ENCODE measurements around the gene ATP8A2. TPM values are rescaled to one million over a fixed set of nuclear protein-coding genes. Genes with fewer than 3 reads are reported as not detected.
"Not testable (repeated sequence)": the region's sequence is repeated elsewhere in the genome, so short reads cannot be mapped to it uniquely, and the experiment has no call there.

The ATP8A2 gene
- total RNA-seq, 1 donor from 2014 or later, result 1.7 TPM

GRCh38 chr13:25771641-25772478, 400.1 kb downstream of the ATP8A2 start:
- Histone ChIP-seq H3K36me3 (no peaks in the 10 kb centered on the region), H3K27ac (no peak overlapping the region), H3K9me3 (no peaks in the 10 kb centered on the region), H3K4me3 (no peak overlapping the region), H3K27me3 (ENCODE audit: low read depth) (no peaks in the 10 kb centered on the region), H3K4me1 (no peaks in the 10 kb centered on the region)
- DNase-seq, result no peak
- intact Hi-C loops (cut with DNase I), result no loop called here
- TF ChIP-seq, protein P1, sequence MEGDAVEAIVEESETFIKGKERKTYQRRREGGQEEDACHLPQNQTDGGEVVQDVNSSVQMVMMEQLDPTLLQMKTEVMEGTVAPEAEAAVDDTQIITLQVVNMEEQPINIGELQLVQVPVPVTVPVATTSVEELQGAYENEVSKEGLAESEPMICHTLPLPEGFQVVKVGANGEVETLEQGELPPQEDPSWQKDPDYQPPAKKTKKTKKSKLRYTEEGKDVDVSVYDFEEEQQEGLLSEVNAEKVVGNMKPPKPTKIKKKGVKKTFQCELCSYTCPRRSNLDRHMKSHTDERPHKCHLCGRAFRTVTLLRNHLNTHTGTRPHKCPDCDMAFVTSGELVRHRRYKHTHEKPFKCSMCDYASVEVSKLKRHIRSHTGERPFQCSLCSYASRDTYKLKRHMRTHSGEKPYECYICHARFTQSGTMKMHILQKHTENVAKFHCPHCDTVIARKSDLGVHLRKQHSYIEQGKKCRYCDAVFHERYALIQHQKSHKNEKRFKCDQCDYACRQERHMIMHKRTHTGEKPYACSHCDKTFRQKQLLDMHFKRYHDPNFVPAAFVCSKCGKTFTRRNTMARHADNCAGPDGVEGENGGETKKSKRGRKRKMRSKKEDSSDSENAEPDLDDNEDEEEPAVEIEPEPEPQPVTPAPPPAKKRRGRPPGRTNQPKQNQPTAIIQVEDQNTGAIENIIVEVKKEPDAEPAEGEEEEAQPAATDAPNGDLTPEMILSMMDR (IDR thresholded peaks at IDR 0.05), result no peak
- ATAC-seq, result no peak

- H3K27me3 ChIP-seq (ENCODE audit: low read depth); ATAC-seq; H3K4me3 ChIP-seq; intact Hi-C loops (cut with DNase I); H3K27ac ChIP-seq; H3K36me3 ChIP-seq; H3K4me1 ChIP-seq; DNase-seq; H3K9me3 ChIP-seq: not testable (repeated sequence)
Measured at GRCh38 chr13:25772534-25772933, 400.8 kb downstream of the ATP8A2 start.

DNA sequence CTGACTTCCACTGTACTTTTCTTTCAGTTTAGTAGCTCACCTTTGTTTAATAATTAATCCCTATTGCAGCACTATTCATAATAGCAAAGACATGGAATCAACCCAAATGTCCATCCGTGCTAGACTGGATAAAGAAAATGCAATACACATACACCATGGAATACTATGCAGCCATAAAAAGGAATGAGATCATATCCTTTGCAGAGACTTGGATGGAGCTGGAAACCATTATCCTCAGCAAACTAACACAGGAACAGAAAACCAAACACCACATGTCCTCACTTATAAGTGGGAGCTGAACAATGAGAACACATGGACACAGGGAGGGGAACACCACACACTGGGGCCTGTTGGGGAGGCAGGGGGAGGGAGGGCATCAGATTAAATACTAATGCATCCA, 402.3 kb downstream of the ATP8A2 start:
- ATAC-seq; H3K4me3 ChIP-seq; H3K27ac ChIP-seq; H3K4me1 ChIP-seq; H3K9me3 ChIP-seq; H3K27me3 ChIP-seq (ENCODE audit: low read depth); DNase-seq; intact Hi-C loops (cut with DNase I); H3K36me3 ChIP-seq: not testable (repeated sequence)

DNA sequence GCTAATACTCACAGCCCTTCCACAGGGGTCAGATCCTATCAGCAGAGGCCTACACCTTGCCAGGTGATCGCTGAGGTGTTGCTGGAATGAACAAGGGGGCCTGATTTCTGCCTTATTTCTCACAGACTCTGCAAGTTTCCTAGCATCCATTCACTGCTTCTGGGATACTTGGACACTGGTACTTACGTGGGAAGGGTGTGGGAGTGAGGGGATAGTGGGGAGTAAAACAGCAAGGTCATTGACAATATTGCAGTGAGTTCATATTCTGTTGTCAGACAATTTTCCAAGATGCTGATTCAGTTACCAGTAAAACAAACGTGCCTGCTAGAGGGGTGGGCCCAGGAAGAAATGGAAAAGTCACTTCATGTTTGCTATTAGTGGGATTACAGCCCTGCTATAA, 403.5 kb downstream of the ATP8A2 start:
- Histone ChIP-seq H3K4me1 (no peaks in the 10 kb centered on the region), H3K4me3 (no peak overlapping the region), H3K36me3 (no peaks in the 10 kb centered on the region), H3K27me3 (ENCODE audit: low read depth) (no peaks in the 10 kb centered on the region), H3K9me3 (no peaks in the 10 kb centered on the region), H3K27ac (no peak overlapping the region)
- DNase-seq (no peak), ATAC-seq (no peak)
- TF ChIP-seq, protein P1 (IDR thresholded peaks at IDR 0.05), result no peak
- intact Hi-C loops (cut with DNase I), result no loop called here

GRCh38 chr13:25775986-25776385, 404.2 kb downstream of the ATP8A2 start:
- TF ChIP-seq, protein P1 (IDR thresholded peaks at IDR 0.05), result no peak
- Histone ChIP-seq H3K27ac (no peak overlapping the region), H3K36me3 (no peaks in the 10 kb centered on the region), H3K9me3 (no peaks in the 10 kb centered on the region), H3K27me3 (ENCODE audit: low read depth) (no peaks in the 10 kb centered on the region), H3K4me3 (no peak overlapping the region), H3K4me1 (no peaks in the 10 kb centered on the region)
- no peak for ATAC-seq
- DNase-seq, result no peak
- intact Hi-C loops (cut with DNase I), result no loop called here

DNA sequence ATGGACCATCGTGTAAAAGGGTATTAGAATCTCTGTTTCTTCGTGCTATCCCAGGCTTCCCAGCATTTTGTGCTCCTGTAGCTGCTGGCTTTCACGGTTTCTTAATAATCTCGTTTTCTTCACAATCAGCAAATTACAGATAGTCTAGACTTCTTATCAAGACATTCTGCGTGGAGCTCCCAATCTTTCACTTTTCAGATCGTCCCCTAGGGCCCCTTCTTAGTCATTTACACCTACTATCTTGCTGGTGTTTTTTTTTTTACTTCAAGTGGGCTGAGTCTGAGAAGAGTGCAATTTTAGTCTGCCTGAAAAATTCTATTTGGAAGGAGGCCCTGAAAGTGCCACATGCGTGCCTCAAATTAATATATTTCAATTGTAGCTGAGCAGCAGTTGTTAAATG, 404.9 kb downstream of the ATP8A2 start:
- ATAC-seq (no peak), DNase-seq (no peak)
- Histone ChIP-seq H3K4me1 (no peaks in the 10 kb centered on the region), H3K36me3 (no peaks in the 10 kb centered on the region), H3K4me3 (no peak overlapping the region), H3K27me3 (ENCODE audit: low read depth) (no peaks in the 10 kb centered on the region), H3K9me3 (no peaks in the 10 kb centered on the region), H3K27ac (no peak overlapping the region)
- intact Hi-C loops (cut with DNase I), result no loop called here
- TF ChIP-seq, protein P1 (IDR thresholded peaks at IDR 0.05), result no peak

Data from lower lobe of right lung (tissue), 2 donors.